ENCODE measurements around the gene SERPING1.

DNA sequence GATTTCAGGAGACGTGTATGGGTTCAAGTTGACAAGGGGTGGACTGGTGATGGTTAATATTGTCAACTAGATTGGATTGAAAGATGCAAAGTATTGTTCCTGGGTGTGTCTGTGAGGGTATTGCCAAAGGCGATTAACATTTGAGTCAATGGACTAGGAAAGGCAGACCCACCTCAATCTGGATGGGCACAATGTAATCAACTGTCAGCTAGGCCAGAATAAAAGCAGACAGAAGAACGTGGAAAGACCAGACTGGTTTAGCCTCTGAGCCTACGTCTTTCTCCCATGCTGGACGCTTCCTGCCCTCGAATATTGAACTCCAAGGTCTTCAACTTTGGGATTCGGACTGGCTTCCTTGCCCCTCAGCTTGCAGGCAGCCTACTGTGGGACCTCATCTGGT is 53.9 kb downstream of the SERPING1 start:
- TF ChIP-seq POLR2A (IDR thresholded peaks at IDR 0.05; ENCODE audit: low read depth, low read length) = no peak
- TF ChIP-seq POLR2AphosphoS5 (IDR thresholded peaks at IDR 0.05; ENCODE audit: low read depth, low read length) = no peak
